GM12878 (cell line): ENCODE measurements around the gene UNCX. TPM values are rescaled to one million over a fixed set of nuclear protein-coding genes. Genes with fewer than 3 reads are reported as not detected.

Source experiments
- ATAC-seq: fragments of 200-7000 bp; cut with Tn5 transposase; 3 replicates; pipeline ENCODE4 v1.9.1; 2020; ENCODE audit warnings: mild to moderate bottlenecking, moderate library complexity
- BruUV-seq: library from RNA; stranded (reverse); fragments of 400-500 nt; replicated peaks from 2 replicates; lab custom pipeline; 2021; lab: Mats Ljungman, UMichigan
- CTCF ChIA-PET: fragments of 300-600 bp; sonication (Branson Sonifier 250); formaldehyde crosslinking; extraction: SDS; loops from one replicate; lab custom pipeline; 2021; ENCODE audit warnings: inconsistent platforms; lab: Yijun Ruan, JAX
- POLR2A ChIA-PET: fragments of 350-600 bp; formaldehyde crosslinking; extraction: SDS; loops from one replicate; lab custom pipeline; 2021; ENCODE audit warnings: inconsistent platforms; lab: Charles Lee
- RAD21 ChIA-PET: fragments of 300-600 bp; sonication (Branson Sonifier 250); formaldehyde crosslinking; loops from one replicate; lab custom pipeline; 2023; ENCODE audit warnings: antibody characterized with exemption; ENCODE audit not compliant: unreplicated experiment; lab: Charles Lee
- SMC1A ChIA-PET: fragments of 300-600 bp; sonication (Branson Sonifier 250); formaldehyde crosslinking; loops from one replicate; lab custom pipeline; 2023; ENCODE audit not compliant: unreplicated experiment, uncharacterized antibody; lab: Charles Lee
- DNase-seq: peaks from one replicate; pipeline ENCODE4 v3.0.0-alpha.2; 2011; ENCODE audit warnings: low read depth, low spot score
- FAIRE-seq: peaks from 3 replicates; lab custom pipeline; 2011; peaks lifted over from hg19 to GRCh38; lab: Jason Lieb, UNC
- H2AFZ ChIP-seq: 2 replicates; pipeline ENCODE4 v1.6.0; 2011; ENCODE audit warnings: low read depth, low read length, control low read depth; ENCODE audit not compliant: control insufficient read depth
- H3K27ac ChIP-seq: 2 replicates; pipeline ENCODE4 v1.5.1; 2011; ENCODE audit warnings: control low read depth; ENCODE audit not compliant: control insufficient read depth, insufficient read depth
- H3K27me3 ChIP-seq, 2 experiments: replicated peaks in 1 of 2; 2 replicates each; pipeline versions ENCODE4 v1.6.0 to v1.6.1; 2011; ENCODE audit warnings: low read length in 1 of 2; ENCODE audit not compliant: control insufficient read depth in 2 of 2, insufficient read depth in 2 of 2
- H3K36me3 ChIP-seq, 2 experiments: 2 replicates each; pipeline ENCODE4 v1.5.1; 2011; ENCODE audit warnings: low read length in 1 of 2; ENCODE audit not compliant: control insufficient read depth in 2 of 2, insufficient read depth in 2 of 2
- H3K4me1 ChIP-seq: 2 replicates; pipeline ENCODE4 v1.6.1; 2011; ENCODE audit warnings: mild to moderate bottlenecking, low read length, moderate library complexity, mixed read lengths; ENCODE audit not compliant: control insufficient read depth, insufficient read depth
- H3K4me2 ChIP-seq: 2 replicates; pipeline ENCODE4 v1.6.0; 2011; ENCODE audit warnings: control low read depth; ENCODE audit not compliant: control insufficient read depth, insufficient read depth
- H3K4me3 ChIP-seq: fragments of 200-600 bp; sonication (generic); 2 replicates; pipeline ENCODE4 v1.5.1; 2016
- H3K79me2 ChIP-seq: 2 replicates; pipeline ENCODE4 v1.6.0; 2011; ENCODE audit warnings: low read length; ENCODE audit not compliant: control insufficient read depth, insufficient read depth
- H3K9ac ChIP-seq: 2 replicates; pipeline ENCODE4 v1.8.0; 2011; ENCODE audit warnings: low read length, control low read depth, mixed read lengths; ENCODE audit not compliant: control insufficient read depth, insufficient read depth
- H3K9me3 ChIP-seq: replicated peaks from 3 replicates; pipeline ENCODE4 v1.5.1; 2011; ENCODE audit warnings: mild to moderate bottlenecking, low read length; ENCODE audit not compliant: control insufficient read depth, insufficient read depth
- H4K20me1 ChIP-seq: 2 replicates; pipeline ENCODE4 v1.6.0; 2011; ENCODE audit not compliant: control insufficient read depth, insufficient read depth
- CHD1 ChIP-seq: IDR thresholded peaks from 2 replicates; pipeline ENCODE4 v1.6.1; 2012; ENCODE audit warnings: low read depth, low read length, improper control_type of control experiment
- RB1 ChIP-seq: fragments of 450-650 bp; formaldehyde crosslinking; IDR thresholded peaks from 2 replicates; pipeline ENCODE4 v1.6.1; 2017; ENCODE audit warnings: mild to moderate bottlenecking, borderline replicate concordance
- TCF12 ChIP-seq: IDR thresholded peaks from 2 replicates; pipeline ENCODE4 v1.6.1; 2011; ENCODE audit warnings: low read depth, mild to moderate bottlenecking, low read length
- ZNF24 ChIP-seq: fragments of 450-650 bp; IDR thresholded peaks from 2 replicates; pipeline ENCODE4 v1.6.1; 2017; ENCODE audit warnings: antibody characterized with exemption, mild to moderate bottlenecking
- ZNF622 ChIP-seq: fragments of 450-650 bp; IDR thresholded peaks from 2 replicates; pipeline ENCODE4 v1.6.1; 2017; ENCODE audit warnings: mild to moderate bottlenecking, inconsistent platforms
- ZZZ3 ChIP-seq: IDR thresholded peaks from 2 replicates; pipeline ENCODE4 v1.6.1; 2011; ENCODE audit warnings: low read depth; ENCODE audit not compliant: control insufficient read depth, insufficient read length
- WGBS: methylation state at CpG from one replicate; pipeline ENCODE4 v1.1.6; 2016; ENCODE audit warnings: low lambda C conversion rate; ENCODE audit not compliant: insufficient replicate concordance, insufficient coverage; ENCODE audit errors: missing lambda C conversion rate; 5-methylcytosine and 5-hydroxymethylcytosine counted together
- in situ Hi-C: fragments of 300-500 bp; cut with MboI; formaldehyde crosslinking; loops from 9 replicates; pipeline ENCODE4 v1.14.3; 2018; ENCODE audit warnings: mixed read lengths
- intact Hi-C: fragments of 100-400 bp; cut with micrococcal nuclease; formaldehyde crosslinking; loops from one replicate; pipeline ENCODE4 v1.14.2; 2022; ENCODE audit not compliant: unreplicated experiment
- polyA plus RNA-seq, 11 experiments: library from polyadenylated mRNA; depleted of rRNA in 4 of 11; unstranded in 6 of 11; stranded (reverse) in 5 of 11; fragments of >200 nt; fragmentation: Nextera tagmentation in 4 of 11; fragmentation: Illumina TruSeq in 1 of 11; extraction: Ambion mirVana in 4 of 11; extraction: Trizol in 1 of 11; gene quantifications; 1 replicate in 1 of 11; 2 replicates in 10 of 11; pipeline versions ENCODE4 v1.2.1 to v1.2.3, GENCODE V29; 2011 to 2016; ENCODE audit warnings: inconsistent platforms in 2 of 11, missing spikeins in 2 of 11, low read depth in 1 of 11
- total RNA-seq, 4 experiments: library from RNA; depleted of rRNA in 3 of 4; stranded (reverse); fragments of >200 nt in 3 of 4; fragmentation: Illumina TruSeq in 1 of 4; extraction: Trizol in 1 of 4; gene quantifications; 2 replicates each; pipeline versions ENCODE4 v1.2.1 to v1.2.3, GENCODE V29; 2013 to 2021

The UNCX gene
- total and polyA plus RNA-seq, 10 of the 15 experiments (the other 5 are each of a cell fraction or from before 2014, with no cell fraction given), result not detected

GRCh38 chr7:1262441-1262840 lies 29.8 kb downstream of the UNCX start:
- ChIA-PET SMC1A (no interaction called here), POLR2A (no interaction called here), CTCF (no interaction called here), RAD21 (no interaction called here)
- Histone ChIP-seq H3K4me2 (no peak overlapping the region), H4K20me1 (no peaks in the 10 kb centered on the region), H3K79me2 (no peaks in the 10 kb centered on the region), H3K4me1 (no peaks in the 10 kb centered on the region), H3K4me3 (no peak overlapping the region), H3K36me3 (no peaks in the 10 kb centered on the region), H3K27me3 (no peaks in the 10 kb centered on the region; a peak in 1 of 4 replicates), H3K9me3 (no peaks in the 10 kb centered on the region), H3K9ac (no peak overlapping the region), H3K27ac (no peak overlapping the region), H2AFZ (no peak overlapping the region)
- in situ Hi-C loops (no loop called here), intact Hi-C loops (no loop called here)
- ATAC-seq (no peak), DNase-seq (no peak), FAIRE-seq (no peak)
- 29% methylated on average over 13 of the region's 13 CpGs for WGBS
- TF ChIP-seq ZNF24 (no peak), RB1 (no peak), CHD1 (no peak), TCF12 (no peak)
- BruUV-seq, result no TSS peak

GRCh38 chr7:1263391-1263951 lies 30.8 kb downstream of the UNCX start:
- no peaks in the 10 kb centered on the region for H4K20me1 ChIP-seq
- FAIRE-seq, result no peak
- no peak overlapping the region for H3K4me2 ChIP-seq
- TF ChIP-seq ZNF622 (no peak), ZZZ3 (no peak)
- RAD21 ChIA-PET, result no interaction called here
- no peaks in the 10 kb centered on the region; a peak in 1 of 4 replicates for H3K27me3 ChIP-seq
- no peak for DNase-seq
- POLR2A ChIA-PET, result no interaction called here
- in situ Hi-C loops, result no loop called here
- intact Hi-C loops, result no loop called here
- no TSS peak for BruUV-seq
- H3K27ac ChIP-seq, result no peak overlapping the region
- H3K79me2 ChIP-seq, result no peaks in the 10 kb centered on the region
- SMC1A ChIA-PET, result no interaction called here
- H3K4me1 ChIP-seq, result no peaks in the 10 kb centered on the region
- H3K9ac ChIP-seq, result no peak overlapping the region
- no peaks in the 10 kb centered on the region for H3K9me3 ChIP-seq
- 62% methylated on average over 26 of the region's 28 CpGs for WGBS
- H3K4me3 ChIP-seq, result no peak overlapping the region
- CTCF ChIA-PET, result no interaction called here
- ATAC-seq, result no peak
- no peak overlapping the region for H2AFZ ChIP-seq
- no peaks in the 10 kb centered on the region for H3K36me3 ChIP-seq
